Sciatic nerve (tissue), 2 donors: ENCODE results near the gene DUSP6. TPM values are rescaled to one million over a fixed set of nuclear protein-coding genes. Genes with fewer than 3 reads are reported as not detected.

Source experiments
- ATAC-seq: fragments of 200-7000 bp; cut with Tn5 transposase; one replicate; pipeline ENCODE4 v1.9.1; 2020; ENCODE audit warnings: mild to moderate bottlenecking, moderate library complexity
- DNase-seq: peaks from one replicate; pipeline ENCODE4 v3.0.0-alpha.2; 2020; ENCODE audit warnings: low spot score
- intact Hi-C: fragments of 100-400 bp; cut with DNase I; formaldehyde crosslinking; loops from one replicate; pipeline ENCODE4 v1.14.2; 2022
- total RNA-seq: library from RNA; stranded (reverse); fragmentation: NEBNext Ultra II Directional; extraction: Animal tissue kit (Norgen Biotek cat#: 25700); gene quantifications from one replicate; pipeline ENCODE4 v1.2.1, GENCODE V29; 2021
- donor health status: DM: no; HTN: no; CAD: no.
- donor health status: DM: no; HTN: no; CAD: no.

The DUSP6 gene, protein sequence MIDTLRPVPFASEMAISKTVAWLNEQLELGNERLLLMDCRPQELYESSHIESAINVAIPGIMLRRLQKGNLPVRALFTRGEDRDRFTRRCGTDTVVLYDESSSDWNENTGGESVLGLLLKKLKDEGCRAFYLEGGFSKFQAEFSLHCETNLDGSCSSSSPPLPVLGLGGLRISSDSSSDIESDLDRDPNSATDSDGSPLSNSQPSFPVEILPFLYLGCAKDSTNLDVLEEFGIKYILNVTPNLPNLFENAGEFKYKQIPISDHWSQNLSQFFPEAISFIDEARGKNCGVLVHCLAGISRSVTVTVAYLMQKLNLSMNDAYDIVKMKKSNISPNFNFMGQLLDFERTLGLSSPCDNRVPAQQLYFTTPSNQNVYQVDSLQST
- total RNA-seq = 93.3 TPM

DNA sequence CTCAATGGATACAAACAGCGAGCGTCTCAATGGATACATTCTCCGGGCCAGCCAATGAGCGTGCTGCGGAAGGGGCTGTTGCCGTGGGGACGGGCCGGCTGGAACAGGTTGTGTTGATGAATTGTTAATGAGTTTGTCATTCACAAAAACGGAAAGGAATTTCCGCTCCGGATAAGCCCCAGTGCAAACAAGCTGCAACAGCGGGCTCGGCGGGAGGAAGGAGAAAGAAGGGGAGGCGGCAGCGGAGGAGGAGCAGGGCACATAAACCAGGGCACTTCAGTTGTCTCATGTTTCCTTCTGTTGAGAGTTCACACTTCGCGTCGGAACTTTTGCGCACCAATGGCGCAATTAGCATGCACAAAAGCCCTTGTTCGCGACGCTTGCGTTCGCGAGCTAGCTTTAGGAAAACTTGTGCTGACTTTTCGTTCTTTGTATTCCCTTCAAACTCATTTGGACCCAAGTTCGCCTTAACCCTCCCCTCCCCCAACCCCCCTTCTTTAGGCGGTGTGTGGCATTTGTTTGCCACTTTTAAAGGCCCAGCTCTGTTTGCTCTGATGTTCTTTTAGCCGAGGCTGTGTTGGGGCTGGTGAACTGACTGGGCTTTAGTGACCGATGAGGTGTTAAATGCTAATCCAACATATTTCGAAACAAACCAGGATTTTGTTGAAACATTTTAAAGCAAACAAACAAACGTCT is at the start of gene DUSP6:
DUSP6 (minus strand) TSS at position 10 of the 696 bp plus-strand sequence. CDS start 462 bp downstream, outside the sequence.
- intact Hi-C loops = no loop called here
- ATAC-seq = peak; percentile 90
- peak; percentile 96 for DNase-seq

DNA sequence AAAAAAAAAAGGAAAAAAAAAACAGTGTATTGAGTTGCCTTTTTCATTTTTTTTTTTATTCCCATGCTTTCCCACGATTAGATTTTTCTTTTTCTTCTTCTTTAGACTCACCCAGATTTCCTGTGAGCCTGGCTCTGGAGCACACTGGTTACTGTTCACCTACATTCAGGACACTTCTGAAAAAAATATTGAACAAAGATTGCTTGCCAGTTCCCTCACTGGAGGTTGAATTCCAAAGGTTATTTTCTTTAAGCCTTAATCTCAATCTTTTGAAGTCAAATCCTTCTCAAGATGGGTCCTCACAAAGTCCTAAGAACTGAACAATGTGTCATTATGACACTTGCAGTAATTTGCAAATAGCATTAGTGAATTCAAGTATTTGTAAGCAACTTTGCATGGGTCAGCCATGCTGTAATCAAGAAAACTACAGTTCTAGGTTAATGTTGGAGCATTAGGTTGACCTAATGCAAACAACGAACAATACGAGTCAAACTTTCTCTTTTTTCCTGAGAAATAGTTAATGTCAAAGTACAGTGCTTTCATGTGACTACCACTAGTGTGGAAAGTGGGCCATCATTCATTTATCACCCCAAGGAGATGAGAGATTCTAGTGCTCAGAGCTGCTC is 49.2 kb upstream of the DUSP6 start:
- ATAC-seq (no peak), DNase-seq (no peak)
- intact Hi-C loops = no loop called here

DNA sequence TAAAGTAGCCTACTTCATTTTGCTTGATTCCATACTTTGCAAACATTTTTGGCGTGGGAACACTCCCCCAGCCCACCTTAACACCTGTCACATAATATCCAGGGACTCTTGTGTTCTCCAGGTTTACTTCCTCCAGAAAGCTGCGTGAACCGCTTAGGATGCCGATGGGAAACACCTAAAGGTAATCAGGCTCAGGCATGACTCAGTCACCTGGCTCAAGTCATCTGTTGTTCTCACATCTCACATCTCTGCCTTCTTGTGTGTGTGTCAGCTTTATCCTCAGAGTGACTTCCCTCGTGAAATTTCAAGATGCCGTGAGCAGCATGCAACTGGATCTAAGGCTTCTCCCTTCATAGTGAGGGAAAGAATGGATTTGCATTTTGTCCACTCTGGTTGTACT is 48.1 kb upstream of the DUSP6 start:
- intact Hi-C loops = no loop called here
- DNase-seq (no peak), ATAC-seq (no peak)

DNA sequence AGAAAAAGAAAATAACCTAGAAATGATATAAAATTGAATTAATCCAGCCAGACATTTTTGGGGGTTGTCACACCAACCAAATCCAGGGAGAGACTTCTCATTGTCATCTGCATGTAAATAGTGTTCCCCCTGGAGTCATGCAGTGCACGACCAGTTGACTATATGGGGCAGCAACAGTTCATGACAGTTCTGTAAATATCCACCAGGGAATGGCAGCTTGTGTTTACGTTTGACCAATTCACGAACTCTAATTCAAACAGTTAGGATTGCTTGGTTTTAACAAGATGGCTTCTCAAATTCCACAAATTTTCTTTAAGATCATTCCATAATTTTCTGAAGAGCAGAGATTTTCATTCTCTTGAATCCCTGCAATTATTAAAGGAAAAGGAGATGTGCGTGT is 43.4 kb upstream of the DUSP6 start:
- ATAC-seq (no peak), DNase-seq (no peak)
- intact Hi-C loops = no loop called here

DNA sequence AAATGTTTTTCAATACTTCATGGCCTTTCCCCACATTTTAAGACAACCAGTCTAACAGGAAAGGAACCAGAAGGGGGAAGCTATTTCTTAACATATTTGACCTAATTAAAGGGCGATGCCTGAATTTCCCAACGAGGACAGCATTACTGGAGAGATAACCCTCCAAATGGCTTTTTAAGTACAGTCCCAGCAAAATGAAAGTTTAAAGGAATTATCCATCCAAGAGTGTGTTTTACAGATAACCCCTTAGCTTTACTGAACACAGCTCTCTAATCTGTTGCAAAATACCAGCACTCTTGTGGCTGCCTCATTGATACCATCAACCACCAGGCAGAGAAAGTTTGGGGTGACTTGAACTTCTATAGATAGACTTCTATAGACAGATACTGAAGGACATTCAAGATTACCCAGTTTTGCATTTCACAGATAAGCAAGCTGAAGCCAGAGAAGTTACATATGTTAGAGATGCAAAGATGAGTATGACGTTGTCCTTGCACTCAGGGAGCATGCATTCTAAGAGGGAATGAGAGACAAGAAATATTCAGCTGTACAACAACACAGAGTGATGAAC is 41.3 kb upstream of the DUSP6 start:
- ATAC-seq = no peak
- DNase-seq = no peak
- intact Hi-C loops = no loop called here

DNA sequence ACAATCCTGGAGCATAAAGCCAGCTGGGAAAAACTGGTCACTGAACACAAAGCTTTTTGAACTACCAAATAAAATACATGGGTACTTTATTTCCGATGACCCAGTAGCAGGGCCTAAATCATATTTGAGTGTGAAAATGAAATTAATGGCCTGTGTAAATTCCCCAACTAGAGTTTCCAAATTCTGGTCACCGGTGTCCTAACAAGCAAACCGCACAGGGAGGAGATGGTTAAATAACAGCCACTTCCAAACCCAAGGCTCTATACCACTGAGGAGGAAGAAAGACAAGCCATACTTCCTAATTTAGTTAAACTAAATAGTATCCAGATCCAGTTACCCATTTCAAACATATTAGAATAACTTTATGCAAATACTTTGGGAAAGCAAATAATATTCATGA is 40.1 kb upstream of the DUSP6 start:
- no peak for ATAC-seq
- DNase-seq = no peak
- intact Hi-C loops = no loop called here

DNA sequence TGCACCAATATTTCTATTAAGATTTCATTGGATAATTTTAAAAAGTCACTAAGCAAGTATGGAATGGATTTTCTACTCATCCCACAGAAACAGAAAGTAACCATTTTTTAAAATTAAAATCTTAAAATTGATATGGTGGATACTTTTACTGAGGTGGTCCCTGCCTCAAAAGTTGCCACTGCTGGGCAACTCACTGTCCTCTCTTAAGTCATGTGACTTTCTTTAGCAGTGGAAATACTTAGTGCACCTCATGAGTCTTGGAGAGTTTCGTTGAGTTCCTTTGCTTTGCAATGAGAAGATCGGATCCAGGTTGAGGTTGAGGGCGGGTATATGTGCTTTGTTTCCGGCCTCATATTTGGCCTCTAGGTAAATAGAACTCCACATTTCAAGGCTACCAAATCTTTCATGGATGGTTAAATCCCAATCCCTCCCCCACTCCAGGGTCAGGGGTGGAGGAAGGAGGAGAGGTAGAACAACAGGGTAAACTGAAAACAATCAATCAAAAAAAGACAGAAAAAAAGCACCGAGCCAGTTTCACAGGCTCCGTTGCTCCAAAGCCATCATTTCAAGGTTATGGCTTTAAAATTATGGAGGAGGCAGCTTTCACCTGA is 39.5 kb upstream of the DUSP6 start:
- intact Hi-C loops = no loop called here
- DNase-seq (no peak), ATAC-seq (no peak)

DNA sequence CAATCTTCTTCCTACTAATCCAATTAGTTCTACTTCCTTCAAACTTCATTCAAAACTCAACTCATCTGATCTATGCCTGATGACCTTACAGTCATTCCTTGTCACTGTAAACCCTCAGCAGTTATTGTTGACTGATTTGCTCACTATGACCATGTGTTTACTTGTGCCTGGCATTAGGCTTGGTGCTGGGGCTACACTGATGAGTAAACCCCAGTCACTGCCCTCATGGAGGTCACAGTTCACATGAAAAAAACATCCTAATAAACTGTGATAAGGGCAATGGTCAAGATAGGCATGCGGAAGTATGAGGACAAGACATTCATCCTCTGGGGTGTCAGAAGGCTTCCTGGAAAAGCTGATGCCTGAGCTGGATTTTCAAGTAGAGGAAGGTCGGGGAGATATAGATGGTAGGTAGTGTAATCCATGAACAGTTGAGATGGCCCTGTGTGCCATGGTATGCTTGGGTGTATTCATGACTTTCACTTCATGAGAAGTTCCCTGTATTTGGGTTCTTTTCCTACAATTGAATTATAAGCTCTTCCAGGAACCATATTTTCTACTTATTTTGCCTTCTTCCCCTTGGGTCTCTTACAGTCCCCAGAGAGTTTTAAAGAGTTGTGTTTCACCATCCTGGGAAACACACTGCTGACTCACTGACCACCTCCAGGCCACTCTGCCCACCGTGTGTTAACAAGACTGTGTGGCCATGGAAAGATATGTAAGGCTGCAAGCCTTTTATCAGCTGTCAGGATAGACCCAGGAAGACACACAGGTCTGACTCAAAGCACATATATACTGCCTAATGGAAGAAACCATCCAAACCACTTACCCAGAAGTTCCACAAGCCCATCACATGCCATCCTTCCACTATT is 38.7 kb upstream of the DUSP6 start:
- ATAC-seq (no peak), DNase-seq (no peak)
- intact Hi-C loops = no loop called here

DNA sequence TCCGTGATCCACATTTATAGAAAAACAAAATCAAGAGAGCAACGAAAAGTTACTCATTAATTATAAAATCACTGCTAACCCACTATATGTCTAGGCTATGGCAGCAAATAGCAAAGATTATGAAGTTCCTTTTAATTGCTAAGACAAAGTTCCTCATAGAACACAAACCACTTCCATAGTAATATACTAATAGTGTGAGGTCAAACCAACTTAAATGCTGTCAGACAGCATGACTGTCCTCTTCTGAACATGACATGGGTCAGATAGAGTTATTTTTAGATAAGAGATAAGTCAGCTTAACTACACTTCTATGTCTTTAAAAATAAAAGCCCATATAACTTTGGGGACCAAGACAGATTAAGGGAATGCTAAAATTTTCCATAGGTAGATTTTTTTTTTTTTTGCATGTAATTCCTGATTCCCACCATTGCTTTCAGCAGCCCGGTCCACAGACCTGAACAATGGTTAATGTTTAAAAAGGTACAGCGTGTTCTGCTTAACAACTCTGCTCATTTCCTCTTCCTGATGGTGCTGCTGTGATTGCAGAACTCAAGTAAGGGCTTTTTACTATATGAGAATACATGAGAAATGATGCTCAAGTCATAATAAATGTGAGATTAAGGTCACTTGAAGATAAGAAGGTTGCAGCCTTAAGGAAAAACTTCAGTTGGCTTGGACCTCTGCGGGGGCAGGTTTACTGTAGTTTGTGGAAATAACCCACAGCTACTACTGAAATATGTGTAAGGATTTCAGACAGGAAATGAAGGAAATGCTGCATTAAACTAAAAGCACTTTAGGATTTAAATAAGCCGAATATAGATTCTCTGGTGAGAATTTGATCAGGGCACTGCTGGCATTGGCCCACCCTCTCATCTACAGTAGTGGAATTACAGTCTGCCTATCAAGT is 37.7 kb upstream of the DUSP6 start:
- peak; percentile 49 for ATAC-seq
- no peak for DNase-seq
- intact Hi-C loops = no loop called here

DNA sequence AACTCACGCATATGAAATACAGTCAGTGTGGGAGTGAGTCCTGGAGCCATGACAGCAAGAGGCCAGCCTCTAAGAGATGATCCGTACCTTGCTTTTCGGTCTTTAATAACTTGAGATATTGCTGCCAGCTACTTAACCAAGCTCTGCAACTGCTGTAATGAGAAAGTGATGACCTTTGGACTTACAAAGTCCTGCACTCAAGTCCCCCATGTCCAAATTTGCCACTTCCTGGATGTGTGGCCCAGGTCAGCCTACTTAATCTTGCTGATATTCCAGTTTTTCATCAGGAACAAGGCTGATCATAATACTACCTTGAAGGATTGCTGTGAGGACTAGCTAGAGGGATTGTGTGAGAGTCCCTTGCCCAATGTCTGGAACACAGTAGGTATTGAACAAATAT is 33.8 kb upstream of the DUSP6 start:
- intact Hi-C loops = no loop called here
- ATAC-seq = no peak
- DNase-seq = no peak

DNA sequence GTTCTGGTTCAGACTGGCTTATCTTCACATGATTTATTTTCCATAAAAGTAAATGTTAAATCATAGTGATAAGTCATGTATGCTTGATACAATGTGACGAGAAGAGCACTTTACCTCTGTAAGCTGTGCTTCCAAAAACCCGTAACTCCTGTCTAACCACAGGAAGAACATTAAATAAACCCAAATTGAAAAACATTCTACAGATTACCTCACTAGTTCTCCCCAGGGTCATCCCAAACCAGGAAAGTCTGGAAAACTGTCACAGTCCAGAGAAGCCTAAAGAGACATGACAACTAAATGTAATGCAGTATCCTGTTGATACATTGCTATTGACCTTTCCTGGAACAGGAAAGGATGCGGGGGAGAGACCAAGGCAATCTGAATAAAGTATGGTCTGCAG is 32.5 kb upstream of the DUSP6 start:
- DNase-seq = no peak
- intact Hi-C loops = no loop called here
- no peak for ATAC-seq

DNA sequence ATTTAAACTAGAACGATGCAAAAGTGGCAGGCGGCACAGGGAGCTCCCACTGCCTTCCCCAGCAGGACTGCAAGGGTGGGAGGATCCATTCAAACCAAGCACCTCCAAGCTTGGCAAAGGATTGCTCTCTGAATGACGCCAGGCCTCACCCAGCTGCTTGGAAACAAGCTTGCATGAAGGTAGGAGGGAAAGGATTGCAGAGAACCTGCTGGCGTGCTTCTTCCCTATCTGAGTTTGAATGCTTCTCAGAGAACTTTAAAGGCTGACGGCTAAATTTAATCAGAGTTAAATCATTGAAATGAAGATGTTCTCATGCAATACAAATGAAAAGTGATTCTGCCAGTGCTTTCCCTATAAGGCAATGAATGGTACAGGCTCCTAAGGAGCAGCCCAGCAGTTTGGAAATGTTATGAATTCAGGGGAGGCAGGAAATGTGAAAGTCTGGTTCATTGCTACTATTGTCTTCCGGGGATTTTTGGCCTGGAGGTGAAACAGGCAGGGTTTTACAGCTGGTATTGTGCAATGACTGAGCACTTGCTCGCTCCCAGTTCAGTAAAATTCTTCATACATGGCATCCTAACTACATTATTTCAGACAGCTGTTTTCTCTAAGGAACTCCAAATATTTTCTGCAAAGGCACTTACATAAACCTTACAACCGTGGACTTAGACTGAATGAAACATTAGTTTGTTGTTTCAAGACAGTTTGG is 31.9 kb upstream of the DUSP6 start:
- ATAC-seq (peak; percentile 91), DNase-seq (peak; percentile 59)
- intact Hi-C loops = no loop called here

DNA sequence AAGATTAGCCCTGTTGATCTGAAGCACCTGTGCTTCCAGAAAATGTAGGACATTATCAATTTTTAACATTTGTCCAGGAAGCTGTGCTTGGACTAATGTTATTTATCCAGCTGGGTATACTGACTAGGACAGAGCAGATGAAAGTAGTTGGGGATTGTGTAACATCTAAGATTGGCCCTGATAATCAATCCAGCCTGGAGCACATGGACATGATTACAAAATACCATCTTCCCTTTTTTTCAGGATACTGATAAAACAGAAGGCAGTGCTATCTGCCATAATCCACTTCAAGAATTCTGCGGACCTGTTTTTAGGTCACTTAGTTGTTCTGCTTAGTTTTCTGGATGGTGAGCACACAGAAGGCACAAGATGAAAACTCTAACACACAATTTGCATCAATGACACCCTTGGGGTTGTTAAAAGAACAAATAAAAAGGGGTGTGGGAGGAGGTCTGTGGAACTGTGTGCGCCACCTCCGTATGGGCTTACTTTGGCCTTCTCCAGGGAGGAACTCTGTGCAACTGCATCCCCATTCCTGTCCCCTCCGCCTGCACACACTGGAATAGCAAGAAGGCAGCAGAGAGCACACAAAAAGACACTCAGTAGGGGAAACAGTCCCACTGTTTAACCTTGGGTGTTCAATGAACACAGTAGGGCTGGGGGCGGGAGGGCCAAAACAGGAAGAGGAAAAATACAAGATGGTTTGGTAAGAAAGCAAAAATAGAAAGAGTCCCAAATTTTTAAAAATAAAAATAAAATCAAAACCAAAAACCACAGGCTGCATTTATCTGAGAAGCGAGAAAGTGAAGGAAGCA is 31.1 kb upstream of the DUSP6 start:
- DNase-seq (no peak), ATAC-seq (peak; percentile 91)
- intact Hi-C loops = no loop called here

DNA sequence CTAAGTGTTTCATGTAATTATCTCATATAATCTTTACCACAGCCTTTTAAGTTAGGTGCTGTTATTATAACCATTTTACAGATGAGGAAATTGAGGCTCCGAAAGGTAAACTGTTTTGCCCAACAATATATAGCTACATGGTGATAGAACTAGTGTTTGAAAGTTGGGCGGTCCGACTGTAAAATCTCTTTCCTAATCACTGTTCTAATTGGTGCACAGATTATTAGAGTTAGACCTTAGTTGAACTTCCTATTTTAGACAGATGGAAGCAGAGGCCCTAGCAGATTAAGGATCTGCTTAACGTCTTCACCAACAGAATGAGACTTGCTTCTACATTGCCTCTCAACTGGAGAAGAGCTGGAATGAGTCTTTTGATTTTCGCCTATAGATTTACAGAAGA is 30.0 kb upstream of the DUSP6 start:
- no peak for ATAC-seq
- intact Hi-C loops = no loop called here

DNA sequence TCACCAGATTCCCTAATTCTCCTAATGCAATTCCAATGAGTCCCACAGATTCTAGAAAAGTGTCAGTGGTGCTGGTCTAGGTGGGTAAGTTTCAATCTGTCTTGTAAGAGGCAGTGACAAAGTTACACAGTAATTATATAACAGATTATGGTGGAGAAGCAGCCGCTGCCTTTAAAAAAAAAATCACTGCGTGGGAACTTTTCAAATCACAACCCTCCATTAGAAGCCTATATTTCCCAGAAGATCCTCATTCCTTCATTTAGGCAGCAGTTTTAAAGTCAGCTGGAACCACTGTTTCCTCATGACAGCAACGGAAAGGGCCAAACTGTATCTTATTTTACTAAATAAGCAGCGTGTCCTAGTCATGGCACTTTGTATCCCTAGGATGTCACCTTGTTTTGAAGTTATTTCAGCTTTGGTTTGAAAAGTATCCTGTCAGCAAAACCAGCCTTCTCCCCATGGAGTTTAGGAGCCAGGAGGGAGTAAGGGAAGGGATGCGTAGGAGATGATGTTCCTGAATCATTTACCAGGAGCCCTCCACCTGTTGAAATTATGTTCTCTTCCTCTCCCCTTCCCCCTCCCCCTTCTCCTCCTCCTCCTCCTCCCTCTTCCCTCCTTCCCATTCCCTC is 27.7 kb upstream of the DUSP6 start:
- intact Hi-C loops = no loop called here
- ATAC-seq (no peak), DNase-seq (no peak)

More for the DNA sequence above, 30.0 kb upstream of the DUSP6 start:
- DNase-seq = no peak
